CD4-positive, alpha-beta T cell (primary cell): ENCODE data around the gene B9D1. TPM values are rescaled to one million over a fixed set of nuclear protein-coding genes. Genes with fewer than 3 reads are reported as not detected.

Experiments used
- ATAC-seq: fragments of 200-7000 bp; cut with Tn5 transposase; one replicate; pipeline ENCODE4 v1.10.0; 2022; ENCODE audit warnings: mild to moderate bottlenecking; ENCODE audit not compliant: poor library complexity
- CTCF ChIA-PET: fragments of 350-600 bp; sonication (Branson Sonifier 250); formaldehyde crosslinking; loops from one replicate; lab custom pipeline; 2021; ENCODE audit warnings: antibody characterized with exemption, inconsistent platforms; lab: Charles Lee
- POLR2A ChIA-PET: fragments of 350-600 bp; sonication (Branson Sonifier 250); formaldehyde crosslinking; loops from one replicate; lab custom pipeline; 2021; ENCODE audit warnings: antibody characterized with exemption, inconsistent platforms; lab: Charles Lee
- DNase-seq, 14 experiments: peaks; one replicate each; pipeline ENCODE4 v3.0.0-alpha.2; 2013 to 2020; ENCODE audit warnings: mixed read lengths in 2 of 14
- H3K27ac ChIP-seq, 2 donors: one replicate each; pipeline versions ENCODE4 v1.5.1 to v1.7.0; 2013; ENCODE audit warnings: low read length in 2 of 2, low read depth in 1 of 2, mild to moderate bottlenecking in 1 of 2
- H3K27me3 ChIP-seq, 2 experiments: 1 replicate in 1 of 2; 2 replicates in 1 of 2; pipeline versions ENCODE4 v1.6.1 to v1.7.0; 2013; ENCODE audit warnings: low read length in 2 of 2, control low read depth in 1 of 2, mild to moderate bottlenecking in 1 of 2, moderate library complexity in 1 of 2; ENCODE audit not compliant: insufficient read depth in 2 of 2, control insufficient read depth in 1 of 2
- H3K36me3 ChIP-seq: one replicate; pipeline ENCODE4 v1.6.1; 2013; ENCODE audit warnings: low read length, control low read depth; ENCODE audit not compliant: insufficient read depth
- H3K4me1 ChIP-seq: one replicate; pipeline ENCODE4 v1.6.1; 2013; ENCODE audit warnings: low read length, control low read depth; ENCODE audit not compliant: insufficient read depth
- H3K4me3 ChIP-seq: one replicate; pipeline ENCODE4 v1.5.1; 2013; ENCODE audit warnings: mild to moderate bottlenecking, low read length, moderate library complexity
- H3K9me3 ChIP-seq, 2 experiments: 1 replicate in 1 of 2; 2 replicates in 1 of 2; pipeline versions ENCODE4 v1.6.1 to v1.7.0; 2013; ENCODE audit warnings: low read length in 2 of 2, mild to moderate bottlenecking in 2 of 2, control low read depth in 1 of 2, moderate library complexity in 1 of 2; ENCODE audit not compliant: control insufficient read depth in 1 of 2, insufficient read depth in 1 of 2
- H3K27ac Mint-ChIP-seq: one replicate; pipeline ENCODE4 v1.8.0; 2020; ENCODE audit warnings: mixed read lengths
- H3K27me3 Mint-ChIP-seq: one replicate; pipeline ENCODE4 v1.8.0; 2021; ENCODE audit warnings: mixed read lengths
- H3K36me3 Mint-ChIP-seq: one replicate; pipeline ENCODE4 v1.8.0; 2021; ENCODE audit warnings: low read depth, mixed read lengths
- H3K4me1 Mint-ChIP-seq: one replicate; pipeline ENCODE4 v1.8.0; 2021; ENCODE audit warnings: low read depth, mixed read lengths
- H3K4me3 Mint-ChIP-seq: one replicate; pipeline ENCODE4 v1.8.0; 2020; ENCODE audit warnings: mild to moderate bottlenecking, mixed read lengths
- H3K9me3 Mint-ChIP-seq: one replicate; pipeline ENCODE4 v1.8.0; 2020; ENCODE audit warnings: mixed read lengths
- intact Hi-C, 2 experiments: fragments of 100-400 bp; cut with DNase I in 1 of 2; cut with micrococcal nuclease in 1 of 2; formaldehyde crosslinking; loops; one replicate each; pipeline versions ENCODE4 v1.15.1 to v1.9.0; 2023 to 2025; cut with DNase I, micrococcal nuclease
- total RNA-seq, 174 experiments: library from RNA in 2 of 174; stranded (reverse) in 2 of 174; gene quantifications; one replicate each; pipeline ENCODE4 v1.2.3 and lab custom pipeline; 2021 to 2026
- TF ChIP-seq, protein P1 (sequence below): fragments of 200-600 bp; IDR thresholded peaks from one replicate; pipeline ENCODE4 v1.8.0; 2022; ENCODE audit warnings: antibody characterized with exemption, mild to moderate bottlenecking

B9D1 gene
- total RNA-seq, 2 experiments from 2014 or later: 0.66 to 0.73 TPM

DNA sequence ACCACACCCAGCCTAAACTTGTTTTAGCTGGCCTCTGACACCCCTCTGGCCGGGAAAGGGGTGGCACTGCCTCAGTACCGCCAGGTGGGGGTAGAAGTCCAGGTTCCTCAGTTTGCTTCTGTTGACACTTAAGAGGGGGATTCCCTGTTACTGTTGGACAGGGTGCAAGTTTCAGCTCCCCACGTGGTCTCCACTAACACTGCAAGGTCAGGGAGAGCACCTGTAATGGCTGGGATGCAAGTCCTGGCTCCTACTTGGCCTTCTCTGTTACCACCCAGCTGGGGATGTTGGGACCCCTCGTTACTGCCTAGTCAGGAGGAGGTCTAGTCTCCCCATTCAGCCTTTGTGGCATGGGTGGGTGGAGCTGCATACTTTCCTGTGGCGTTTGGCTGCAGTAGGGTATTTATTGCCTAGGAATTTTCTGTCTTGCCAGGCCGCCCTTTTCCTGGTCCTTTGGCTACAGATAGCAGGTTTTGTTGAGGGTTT, 35.1 kb upstream of the B9D1 start:
- no peak for ATAC-seq
- H3K36me3 Mint-ChIP-seq: no peaks in the 10 kb centered on the region
- ChIA-PET POLR2A (no interaction called here), CTCF (no interaction called here)
- Histone ChIP-seq H3K9me3 (no peaks in the 10 kb centered on the region), H3K36me3 (no peaks in the 10 kb centered on the region), H3K4me1 (no peaks in the 10 kb centered on the region), H3K4me3 (no peak overlapping the region), H3K27ac (no peak overlapping the region), H3K27me3 (no peaks in the 10 kb centered on the region)
- H3K27ac Mint-ChIP-seq: no peak overlapping the region
- H3K4me3 Mint-ChIP-seq: no peak overlapping the region
- no peaks in the 10 kb centered on the region for H3K27me3 Mint-ChIP-seq
- intact Hi-C loops: no loop called here
- H3K9me3 Mint-ChIP-seq: no peaks in the 10 kb centered on the region
- TF ChIP-seq, protein P1, sequence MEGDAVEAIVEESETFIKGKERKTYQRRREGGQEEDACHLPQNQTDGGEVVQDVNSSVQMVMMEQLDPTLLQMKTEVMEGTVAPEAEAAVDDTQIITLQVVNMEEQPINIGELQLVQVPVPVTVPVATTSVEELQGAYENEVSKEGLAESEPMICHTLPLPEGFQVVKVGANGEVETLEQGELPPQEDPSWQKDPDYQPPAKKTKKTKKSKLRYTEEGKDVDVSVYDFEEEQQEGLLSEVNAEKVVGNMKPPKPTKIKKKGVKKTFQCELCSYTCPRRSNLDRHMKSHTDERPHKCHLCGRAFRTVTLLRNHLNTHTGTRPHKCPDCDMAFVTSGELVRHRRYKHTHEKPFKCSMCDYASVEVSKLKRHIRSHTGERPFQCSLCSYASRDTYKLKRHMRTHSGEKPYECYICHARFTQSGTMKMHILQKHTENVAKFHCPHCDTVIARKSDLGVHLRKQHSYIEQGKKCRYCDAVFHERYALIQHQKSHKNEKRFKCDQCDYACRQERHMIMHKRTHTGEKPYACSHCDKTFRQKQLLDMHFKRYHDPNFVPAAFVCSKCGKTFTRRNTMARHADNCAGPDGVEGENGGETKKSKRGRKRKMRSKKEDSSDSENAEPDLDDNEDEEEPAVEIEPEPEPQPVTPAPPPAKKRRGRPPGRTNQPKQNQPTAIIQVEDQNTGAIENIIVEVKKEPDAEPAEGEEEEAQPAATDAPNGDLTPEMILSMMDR: no peak
- no peaks in the 10 kb centered on the region for H3K4me1 Mint-ChIP-seq
- no peak for DNase-seq

DNA sequence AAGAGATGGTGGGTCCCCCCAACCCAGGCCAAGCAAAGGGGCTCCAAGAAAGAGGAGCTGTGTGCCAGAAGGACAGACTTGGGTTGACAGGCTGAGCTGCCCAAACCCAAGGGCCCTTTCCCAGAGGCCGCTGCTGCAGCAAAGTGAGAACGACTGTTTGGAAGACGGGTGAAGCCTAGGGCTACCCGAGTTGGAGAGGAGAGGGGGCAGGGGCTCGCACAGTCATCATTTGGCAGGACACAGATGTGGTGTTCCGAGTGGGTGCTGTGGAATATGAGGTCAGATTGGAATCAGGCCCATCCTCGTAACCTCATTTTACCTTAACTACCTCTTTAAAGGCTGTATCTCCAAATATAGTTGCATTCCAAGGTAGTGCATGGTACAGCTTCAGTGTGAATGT, 29.8 kb upstream of the B9D1 start:
- TF ChIP-seq, protein P1: no peak
- no peaks in the 10 kb centered on the region for H3K36me3 ChIP-seq
- Mint-ChIP-seq H3K4me1 (no peaks in the 10 kb centered on the region), H3K4me3 (no peak overlapping the region), H3K36me3 (no peaks in the 10 kb centered on the region), H3K9me3 (no peaks in the 10 kb centered on the region), H3K27me3 (no peaks in the 10 kb centered on the region), H3K27ac (no peak overlapping the region)
- intact Hi-C loops: loop anchor here in 1 of 2 experiments (5.0 kb wide), 1 partner anchor 40 kb away; no protein-coding TSS in a partner anchor
- ATAC-seq: no peak
- no peaks in the 10 kb centered on the region for H3K9me3 ChIP-seq
- DNase-seq: no peak
- H3K27ac ChIP-seq: no peak overlapping the region
- ChIA-PET POLR2A (no interaction called here), CTCF (no interaction called here)
- no peaks in the 10 kb centered on the region for H3K27me3 ChIP-seq
- H3K4me1 ChIP-seq: no peaks in the 10 kb centered on the region
- H3K4me3 ChIP-seq: no peak overlapping the region

DNA sequence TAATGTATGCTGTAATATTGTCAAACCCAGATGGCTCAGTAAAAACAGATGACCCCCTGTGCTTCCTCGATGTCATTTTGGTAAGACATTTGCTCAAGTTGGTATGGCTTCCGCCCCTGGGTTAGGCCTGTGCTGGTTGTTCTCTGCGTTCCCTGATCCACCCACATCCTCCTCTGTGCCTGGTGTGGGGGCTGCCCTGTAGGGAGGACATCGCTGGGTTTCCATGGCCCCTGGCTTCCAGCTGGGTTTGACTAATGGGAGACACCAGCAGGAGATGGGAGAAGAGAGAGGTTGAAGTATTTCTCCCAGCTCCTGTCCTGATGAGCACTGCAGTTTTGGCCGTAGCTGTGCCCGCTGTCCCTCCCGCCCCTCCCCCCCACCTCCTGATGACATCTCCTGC, 28.9 kb upstream of the B9D1 start:
- no peak overlapping the region for H3K4me3 ChIP-seq
- H3K27me3 ChIP-seq: no peaks in the 10 kb centered on the region
- no peaks in the 10 kb centered on the region for H3K4me1 ChIP-seq
- CTCF ChIA-PET: no interaction called here
- intact Hi-C loops: loop anchor here in 1 of 2 experiments (5.0 kb wide), 1 partner anchor 41 kb away; no protein-coding TSS in a partner anchor
- ATAC-seq (no peak), DNase-seq (no peak)
- TF ChIP-seq, protein P1: no peak
- Mint-ChIP-seq H3K27ac (no peak overlapping the region), H3K9me3 (no peaks in the 10 kb centered on the region), H3K36me3 (no peaks in the 10 kb centered on the region), H3K27me3 (no peaks in the 10 kb centered on the region), H3K4me1 (no peaks in the 10 kb centered on the region), H3K4me3 (no peak overlapping the region)
- H3K27ac ChIP-seq: no peak overlapping the region
- POLR2A ChIA-PET: no interaction called here
- no peaks in the 10 kb centered on the region for H3K9me3 ChIP-seq
- no peaks in the 10 kb centered on the region for H3K36me3 ChIP-seq
